Left lung (tissue), 10 donors: ENCODE measurements around the gene SLC23A2. TPM values are rescaled to one million over a fixed set of nuclear protein-coding genes. Genes with fewer than 3 reads are reported as not detected.
A peak's percentile ranks its signal among the peaks of the same experiment; 100 is the strongest.

Experiments used
- ATAC-seq: fragments of 200-7000 bp; cut with Tn5 transposase; one replicate; pipeline ENCODE4 v1.9.1; 2020; ENCODE audit warnings: moderate library complexity
- DNase-seq, 4 donors: peaks; one replicate each; pipeline ENCODE4 v3.0.0-alpha.2; 2013 to 2020
- H3K27ac ChIP-seq, 2 donors: fragments of 200-600 bp; sonication (generic) in 1 of 2; one replicate each; pipeline versions ENCODE4 v1.5.0 to v1.8.0; 2020 to 2021
- H3K27me3 ChIP-seq, 2 donors: fragments of 200-600 bp; sonication (generic) in 1 of 2; one replicate each; pipeline versions ENCODE4 v1.5.0 to v1.8.0; 2020 to 2021
- H3K36me3 ChIP-seq, 2 donors: fragments of 200-600 bp; sonication (generic) in 1 of 2; one replicate each; pipeline versions ENCODE4 v1.5.0 to v1.8.0; 2020 to 2021
- H3K4me1 ChIP-seq, 2 donors: fragments of 200-600 bp; one replicate each; pipeline ENCODE4 v1.8.0; 2021
- H3K4me3 ChIP-seq, 2 donors: fragments of 200-600 bp; sonication (generic) in 1 of 2; one replicate each; pipeline versions ENCODE4 v1.5.0 to v1.8.0; 2020 to 2021; ENCODE audit warnings: mild to moderate bottlenecking in 1 of 2
- H3K9me3 ChIP-seq, 2 donors: fragments of 200-600 bp; sonication (generic) in 1 of 2; one replicate each; pipeline versions ENCODE4 v1.5.0 to v1.8.0; 2020 to 2021
- intact Hi-C, 2 donors: fragments of 100-400 bp; cut with DNase I; formaldehyde crosslinking; loops; one replicate each; pipeline versions ENCODE4 v1.11.2 to v1.14.2; 2022
- polyA plus RNA-seq, 6 donors: library from polyadenylated mRNA; unstranded; fragments of 120-200 nt; gene quantifications; one replicate each; pipeline ENCODE4 v1.2.1, GENCODE V29; 2013; ENCODE audit not compliant: insufficient read length in 6 of 6
- total RNA-seq, 2 donors: library from RNA; stranded (reverse); fragmentation: NEBNext Ultra II Directional; extraction: Animal tissue kit (Norgen Biotek cat#: 25700); gene quantifications; one replicate each; pipeline ENCODE4 v1.2.1, GENCODE V29; 2021
- TF ChIP-seq, protein P1 (sequence below), 2 donors: fragments of 200-600 bp; sonication (generic) in 1 of 2; IDR thresholded peaks; one replicate each; pipeline versions ENCODE4 v1.5.0 to v1.8.0; 2021; ENCODE audit warnings: antibody characterized with exemption in 2 of 2
- donor health status: DM: no; HTN: yes; CAD: no.
- donor health status: DM: no; HTN: no; CAD: no.

SLC23A2 gene
- total and polyA plus RNA-seq, 8 donors, result 15.8 to 27.1 (median 25.9) TPM

DNA sequence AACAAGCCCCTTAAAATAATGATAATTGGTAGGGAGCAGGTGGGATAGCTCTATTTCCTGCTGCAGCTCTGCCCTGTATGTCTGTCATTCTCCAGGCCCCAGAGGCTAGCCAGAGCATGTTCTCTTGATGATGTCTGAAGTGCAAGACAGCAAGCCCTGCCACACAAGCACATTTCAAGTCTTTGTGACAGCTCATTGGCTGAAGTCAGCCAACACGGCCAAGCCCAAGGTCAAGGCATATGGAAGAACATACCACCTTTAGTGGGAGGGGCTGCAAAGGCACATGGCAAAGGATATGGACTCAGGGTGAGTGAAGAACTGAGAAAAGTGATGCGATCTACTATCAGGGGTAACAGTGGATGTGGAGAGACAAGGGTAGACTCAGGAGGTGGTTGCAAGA, 163.6 kb downstream of the SLC23A2 start:
- ATAC-seq, result no peak
- no peak overlapping the region for H3K4me3 ChIP-seq
- no peaks in the 10 kb centered on the region for H3K36me3 ChIP-seq
- intact Hi-C loops, result no loop called here
- TF ChIP-seq, protein P1, sequence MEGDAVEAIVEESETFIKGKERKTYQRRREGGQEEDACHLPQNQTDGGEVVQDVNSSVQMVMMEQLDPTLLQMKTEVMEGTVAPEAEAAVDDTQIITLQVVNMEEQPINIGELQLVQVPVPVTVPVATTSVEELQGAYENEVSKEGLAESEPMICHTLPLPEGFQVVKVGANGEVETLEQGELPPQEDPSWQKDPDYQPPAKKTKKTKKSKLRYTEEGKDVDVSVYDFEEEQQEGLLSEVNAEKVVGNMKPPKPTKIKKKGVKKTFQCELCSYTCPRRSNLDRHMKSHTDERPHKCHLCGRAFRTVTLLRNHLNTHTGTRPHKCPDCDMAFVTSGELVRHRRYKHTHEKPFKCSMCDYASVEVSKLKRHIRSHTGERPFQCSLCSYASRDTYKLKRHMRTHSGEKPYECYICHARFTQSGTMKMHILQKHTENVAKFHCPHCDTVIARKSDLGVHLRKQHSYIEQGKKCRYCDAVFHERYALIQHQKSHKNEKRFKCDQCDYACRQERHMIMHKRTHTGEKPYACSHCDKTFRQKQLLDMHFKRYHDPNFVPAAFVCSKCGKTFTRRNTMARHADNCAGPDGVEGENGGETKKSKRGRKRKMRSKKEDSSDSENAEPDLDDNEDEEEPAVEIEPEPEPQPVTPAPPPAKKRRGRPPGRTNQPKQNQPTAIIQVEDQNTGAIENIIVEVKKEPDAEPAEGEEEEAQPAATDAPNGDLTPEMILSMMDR (IDR thresholded peaks at IDR 0.05), result no peak
- H3K9me3 ChIP-seq, result no peaks in the 10 kb centered on the region
- no peak for DNase-seq
- H3K27ac ChIP-seq, result no peak overlapping the region
- no peaks in the 10 kb centered on the region for H3K27me3 ChIP-seq
- peaks cover 0 to 3% of the 10 kb centered on the region in 2 donors for H3K4me1 ChIP-seq

DNA sequence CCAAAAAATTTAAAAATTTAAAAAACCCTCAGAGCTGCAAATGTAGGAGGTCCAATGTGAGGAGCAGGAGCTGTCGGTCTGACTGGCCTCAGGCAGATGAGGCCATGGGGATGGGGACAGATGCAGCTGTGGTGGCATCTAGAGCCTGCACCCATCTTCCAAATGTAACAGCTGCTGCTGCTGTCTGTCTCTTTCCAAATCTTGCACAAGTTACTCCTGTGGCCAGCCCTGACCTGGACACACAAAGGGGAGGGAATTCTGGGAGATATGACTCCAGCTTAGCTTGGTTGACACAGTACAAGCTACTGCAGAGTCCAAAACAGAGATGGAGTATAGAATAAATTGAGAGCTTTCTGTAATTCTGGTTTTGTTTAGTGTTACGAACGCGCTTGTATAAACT, 164.4 kb downstream of the SLC23A2 start:
- H3K27me3 ChIP-seq, result no peaks in the 10 kb centered on the region
- H3K4me3 ChIP-seq, result no peak overlapping the region
- TF ChIP-seq, protein P1 (IDR thresholded peaks at IDR 0.05), result no peak
- ATAC-seq, result peak; percentile 20
- H3K4me1 ChIP-seq, result peaks cover 0 to 3% of the 10 kb centered on the region in 2 donors
- no peak for DNase-seq
- intact Hi-C loops, result no loop called here
- no peak overlapping the region for H3K27ac ChIP-seq
- H3K36me3 ChIP-seq, result no peaks in the 10 kb centered on the region
- no peaks in the 10 kb centered on the region for H3K9me3 ChIP-seq

DNA sequence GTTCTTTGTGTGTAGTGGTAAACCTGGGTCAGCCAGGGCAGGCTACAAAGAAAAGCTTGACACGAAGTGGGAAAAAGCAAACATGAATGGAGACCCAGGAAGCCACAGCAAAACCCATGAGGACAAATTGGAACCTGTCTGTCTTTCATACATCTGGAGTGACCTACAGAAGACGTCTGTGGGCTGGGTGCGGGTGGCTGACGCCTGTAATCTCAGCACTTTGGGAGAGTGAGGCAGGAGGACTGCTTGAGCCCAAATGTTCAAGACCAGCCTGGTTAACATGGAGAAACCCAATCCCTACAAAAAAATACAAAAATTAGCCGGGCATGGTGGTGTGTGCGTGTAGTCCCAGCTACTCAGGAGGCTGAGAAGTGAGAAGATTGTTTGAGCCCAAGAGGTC, 164.8 kb downstream of the SLC23A2 start:
- peaks cover 0 to 3% of the 10 kb centered on the region in 2 donors for H3K4me1 ChIP-seq
- no peaks in the 10 kb centered on the region for H3K9me3 ChIP-seq
- H3K36me3 ChIP-seq, result no peaks in the 10 kb centered on the region
- ATAC-seq (no peak), DNase-seq (no peak)
- no peaks in the 10 kb centered on the region for H3K27me3 ChIP-seq
- intact Hi-C loops, result no loop called here
- TF ChIP-seq, protein P1 (IDR thresholded peaks at IDR 0.05), result no peak
- no peak overlapping the region for H3K27ac ChIP-seq
- H3K4me3 ChIP-seq, result no peak overlapping the region

DNA sequence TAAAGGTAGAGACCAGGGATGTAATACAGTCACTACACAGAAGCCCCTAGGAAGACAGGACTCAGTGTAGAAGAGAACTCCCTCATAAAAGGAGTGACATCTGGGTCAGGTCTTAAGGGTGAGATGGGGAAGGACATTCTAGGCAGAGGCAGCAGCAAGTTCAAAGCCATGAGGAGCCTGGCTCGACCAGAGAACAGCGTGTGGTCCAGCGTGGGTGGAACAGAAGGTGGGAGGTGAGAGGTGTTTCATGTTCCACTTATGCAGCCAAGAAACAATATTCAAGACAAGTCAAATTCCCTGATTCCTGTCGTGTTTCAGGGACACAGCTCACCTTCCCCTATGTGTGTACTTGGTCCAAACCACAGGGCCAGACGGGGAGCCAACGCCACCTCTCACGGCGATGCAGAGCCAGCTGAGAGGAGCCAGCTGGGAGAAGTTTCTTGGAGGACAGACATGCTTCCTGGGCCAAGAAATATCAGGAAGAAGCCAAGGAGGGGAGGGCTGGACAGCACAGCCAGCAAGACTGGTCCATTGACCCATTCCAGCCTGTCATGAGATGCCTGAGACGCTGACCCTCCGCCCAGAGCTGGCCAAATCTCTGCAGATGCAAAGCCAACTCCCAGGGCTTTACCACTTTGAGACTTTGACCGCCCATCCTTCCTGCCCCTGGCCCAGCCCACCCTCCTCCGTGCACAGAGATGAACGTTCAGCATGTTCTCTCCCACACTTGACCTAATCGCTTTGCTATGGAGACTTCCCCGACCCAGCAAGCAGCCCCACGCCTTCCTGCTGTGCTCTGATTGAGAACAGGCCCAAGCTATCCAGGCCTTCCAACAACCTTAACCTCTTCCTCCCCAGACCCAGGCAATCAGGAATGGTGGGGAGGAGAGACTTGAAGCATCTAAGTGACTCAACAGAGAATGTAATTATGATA, 165.8 kb downstream of the SLC23A2 start:
- H3K9me3 ChIP-seq, result no peaks in the 10 kb centered on the region
- no peaks in the 10 kb centered on the region for H3K27me3 ChIP-seq
- TF ChIP-seq, protein P1 (IDR thresholded peaks at IDR 0.05), result no peak
- H3K36me3 ChIP-seq, result no peaks in the 10 kb centered on the region
- intact Hi-C loops, result no loop called here
- peaks cover under 1 to 5% of the 10 kb centered on the region in 2 donors for H3K4me1 ChIP-seq
- no peak overlapping the region for H3K4me3 ChIP-seq
- DNase-seq (peak in 3 of 4 donors; percentile 63 to 95 (median 93)), ATAC-seq (peak; percentile 81)
- no peak overlapping the region for H3K27ac ChIP-seq

DNA sequence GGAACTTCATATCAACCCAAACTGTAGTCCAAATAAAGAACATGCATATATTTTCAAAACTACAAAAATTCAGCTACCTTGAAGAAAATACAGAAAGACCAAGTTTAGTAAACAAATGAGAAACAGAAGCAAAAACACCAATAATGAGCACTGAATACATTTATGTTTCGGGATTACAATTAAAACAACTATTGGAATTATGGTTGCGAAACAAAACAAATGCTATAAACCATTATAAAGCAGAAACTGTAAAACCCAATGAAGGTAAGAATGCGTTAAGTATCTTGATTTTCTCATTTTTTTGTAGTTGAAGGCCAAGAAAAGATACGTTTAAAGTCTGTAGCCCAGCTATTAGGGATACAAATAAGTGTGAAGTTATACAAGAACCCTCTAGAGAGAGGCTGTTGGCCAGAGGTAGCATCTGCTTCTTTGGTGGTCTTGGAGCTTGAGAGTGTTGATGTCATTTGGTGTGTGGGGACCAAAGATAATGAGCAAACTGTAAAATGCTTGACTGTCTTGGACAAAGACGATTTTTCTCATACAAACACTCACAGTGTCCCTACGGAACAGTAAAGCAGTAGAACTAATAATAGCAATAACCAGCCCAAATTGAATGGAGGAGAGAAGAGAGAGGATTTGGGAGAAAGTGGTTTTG, 168.1 kb downstream of the SLC23A2 start:
- ATAC-seq, result no peak
- intact Hi-C loops, result no loop called here
- TF ChIP-seq, protein P1 (IDR thresholded peaks at IDR 0.05), result no peak
- Histone ChIP-seq H3K27me3 (no peaks in the 10 kb centered on the region), H3K27ac (no peak overlapping the region), H3K36me3 (no peaks in the 10 kb centered on the region), H3K4me3 (no peak overlapping the region), H3K4me1 (peaks cover 3 to 24% of the 10 kb centered on the region in 2 donors), H3K9me3 (no peaks in the 10 kb centered on the region)
- peak in 1 of 4 donors; percentile 52 for DNase-seq
